AG09319 (cell line): Measurements from ENCODE around the gene COL26A1.
"Not testable (repeated sequence)": the region's sequence is repeated elsewhere in the genome, so short reads cannot be mapped to it uniquely, and the experiment has no call there.

Source experiments
- DNase-seq: peaks from one replicate; pipeline ENCODE4 v3.0.0-alpha.2; 2010; ENCODE audit warnings: low read depth; ENCODE audit errors: extremely low read depth
- TF ChIP-seq, protein P1 (sequence below): IDR thresholded peaks from 2 replicates; pipeline ENCODE4 v1.5.1; 2011; ENCODE audit warnings: low read depth, mild to moderate bottlenecking, inconsistent platforms, low read length, moderate library complexity

Gene COL26A1

GRCh38 chr7:101488826-101489572 lies 126.3 kb downstream of the COL26A1 start:
- no peak for DNase-seq
- TF ChIP-seq, protein P1, sequence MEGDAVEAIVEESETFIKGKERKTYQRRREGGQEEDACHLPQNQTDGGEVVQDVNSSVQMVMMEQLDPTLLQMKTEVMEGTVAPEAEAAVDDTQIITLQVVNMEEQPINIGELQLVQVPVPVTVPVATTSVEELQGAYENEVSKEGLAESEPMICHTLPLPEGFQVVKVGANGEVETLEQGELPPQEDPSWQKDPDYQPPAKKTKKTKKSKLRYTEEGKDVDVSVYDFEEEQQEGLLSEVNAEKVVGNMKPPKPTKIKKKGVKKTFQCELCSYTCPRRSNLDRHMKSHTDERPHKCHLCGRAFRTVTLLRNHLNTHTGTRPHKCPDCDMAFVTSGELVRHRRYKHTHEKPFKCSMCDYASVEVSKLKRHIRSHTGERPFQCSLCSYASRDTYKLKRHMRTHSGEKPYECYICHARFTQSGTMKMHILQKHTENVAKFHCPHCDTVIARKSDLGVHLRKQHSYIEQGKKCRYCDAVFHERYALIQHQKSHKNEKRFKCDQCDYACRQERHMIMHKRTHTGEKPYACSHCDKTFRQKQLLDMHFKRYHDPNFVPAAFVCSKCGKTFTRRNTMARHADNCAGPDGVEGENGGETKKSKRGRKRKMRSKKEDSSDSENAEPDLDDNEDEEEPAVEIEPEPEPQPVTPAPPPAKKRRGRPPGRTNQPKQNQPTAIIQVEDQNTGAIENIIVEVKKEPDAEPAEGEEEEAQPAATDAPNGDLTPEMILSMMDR, result no peak

DNA sequence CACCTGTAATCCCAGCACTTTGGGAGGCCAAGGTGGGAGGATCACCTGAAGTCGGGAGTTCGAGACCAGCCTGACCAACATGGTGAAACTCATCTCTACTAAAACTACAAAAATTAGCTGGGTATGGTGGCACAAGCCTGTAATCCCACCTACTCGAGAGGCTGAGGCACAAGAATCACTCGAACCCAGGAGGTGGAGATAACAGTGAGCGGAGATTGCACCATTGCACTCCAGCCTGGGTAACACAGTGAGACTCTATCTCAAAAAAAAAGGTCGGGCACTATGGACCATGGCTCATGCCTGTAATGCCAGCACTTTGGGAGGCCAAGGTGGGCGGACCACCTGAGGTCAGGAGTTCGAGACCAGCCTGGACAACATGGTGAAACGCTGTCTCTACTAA lies 127.8 kb downstream of the COL26A1 start:
- DNase-seq, result not testable (repeated sequence)

GRCh38 chr7:101491442-101491841 lies 128.8 kb downstream of the COL26A1 start:
- DNase-seq, result not testable (repeated sequence)

DNA sequence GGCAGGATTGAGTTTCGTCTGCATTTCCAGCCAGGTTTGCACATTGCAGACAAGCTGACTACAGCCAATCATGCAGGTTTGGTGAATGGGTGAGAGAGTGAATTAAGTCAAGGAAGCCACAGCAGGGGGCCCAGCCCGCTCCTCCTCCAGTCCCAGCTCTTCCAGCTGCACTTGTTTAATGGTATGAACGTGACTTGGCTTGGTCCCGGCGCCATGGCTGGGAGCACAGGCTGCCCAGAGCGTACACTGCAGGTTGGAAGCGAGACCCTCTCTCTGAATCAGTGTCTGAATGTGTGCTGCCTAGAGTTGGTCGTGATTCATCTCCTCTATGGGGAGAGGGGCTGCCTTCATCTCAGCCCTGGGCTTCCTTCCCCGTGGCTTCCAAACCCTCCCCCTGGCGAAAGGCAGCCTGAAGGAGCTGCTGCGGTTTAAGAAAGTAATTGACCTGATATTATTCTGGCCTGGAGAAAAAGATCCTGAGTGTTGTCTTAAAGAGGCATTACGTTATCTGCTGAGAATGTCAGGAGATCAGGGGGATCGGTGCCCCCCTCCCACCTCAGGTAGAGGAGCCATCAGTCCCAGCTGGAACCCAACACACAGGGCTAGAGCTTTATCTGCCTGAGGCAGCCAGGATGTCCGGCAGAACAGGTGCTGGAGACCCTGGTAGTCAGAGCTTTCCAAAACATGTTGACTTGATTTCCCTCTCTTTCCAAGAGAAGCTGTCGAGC lies 132.1 kb downstream of the COL26A1 start:
- TF ChIP-seq, protein P1, result no peak
- DNase-seq, result no peak

GRCh38 chr7:101496017-101496416 lies 133.3 kb downstream of the COL26A1 start:
- TF ChIP-seq, protein P1, result no peak
- no peak for DNase-seq

DNA sequence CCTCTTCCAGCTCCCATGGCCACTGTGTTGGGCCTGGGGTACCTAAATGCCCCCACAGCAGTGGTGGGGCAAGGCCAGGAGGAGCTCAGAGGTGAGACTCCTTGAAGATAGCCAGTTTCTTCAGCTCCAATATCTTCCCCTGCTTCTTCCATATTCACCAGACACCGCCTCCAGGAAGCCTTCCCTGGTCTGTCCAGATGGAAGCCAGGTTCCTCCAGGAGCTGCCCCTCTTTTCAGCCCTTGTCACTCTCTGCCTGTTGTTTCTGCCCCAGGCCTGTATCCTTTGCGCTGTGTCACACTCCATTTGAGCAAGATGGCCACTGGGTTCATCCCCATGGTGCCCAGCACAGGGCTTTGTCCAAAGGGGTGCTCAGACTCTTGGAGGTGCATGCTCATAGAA lies 138.7 kb downstream of the COL26A1 start:
- TF ChIP-seq, protein P1, result no peak
- DNase-seq, result no peak

GRCh38 chr7:101502466-101503098 lies 139.9 kb downstream of the COL26A1 start:
- TF ChIP-seq, protein P1, result no peak
- DNase-seq, result no peak

- not testable (repeated sequence) for DNase-seq
Measured at GRCh38 chr7:101505510-101505909, 142.8 kb downstream of the COL26A1 start.

DNA sequence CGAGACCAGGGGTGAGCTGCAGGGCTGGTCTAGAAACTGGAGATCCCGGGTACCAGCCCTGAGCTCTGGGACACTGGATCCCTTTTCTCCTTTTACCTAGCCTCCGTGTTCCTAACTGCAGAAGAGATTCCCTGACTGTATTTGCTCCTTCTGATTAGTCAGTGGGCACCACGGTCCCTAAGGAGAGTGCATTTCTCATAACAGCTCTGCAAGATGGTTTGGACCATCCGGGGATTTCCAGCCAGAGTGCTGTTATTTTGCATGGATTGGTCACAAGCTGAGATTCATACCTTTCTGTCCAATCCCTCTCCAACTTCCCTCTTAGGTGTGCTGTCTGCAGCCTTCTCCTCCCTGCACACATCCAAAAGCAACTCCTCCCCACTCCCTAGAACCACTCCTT lies 143.9 kb downstream of the COL26A1 start:
- DNase-seq, result no peak
- TF ChIP-seq, protein P1, result no peak
